RWPE1 (cell line): Measurements from ENCODE around the gene CARMIL1.
A peak's percentile ranks its signal among the peaks of the same experiment; 100 is the strongest.

Source experiments
- CTCF ChIA-PET: fragments of 350-600 bp; sonication (Branson Sonifier 250); formaldehyde crosslinking; extraction: SDS; loops from one replicate; lab custom pipeline; 2021; lab: Yijun Ruan, JAX
- POLR2A ChIA-PET: fragments of 400-600 bp; formaldehyde crosslinking; extraction: SDS; loops from one replicate; lab custom pipeline; 2020; ENCODE audit warnings: antibody characterized with exemption; ENCODE audit not compliant: low non-redundant PET; lab: Yijun Ruan, JAX
- DNase-seq: peaks from one replicate; pipeline ENCODE4 v3.0.0; 2012; ENCODE audit warnings: low spot score
- H3K27ac ChIP-seq: fragments of 450-650 bp; 2 replicates; pipeline ENCODE4 v1.5.1; 2017
- CTCF ChIP-seq: fragments of 450-650 bp; conservative IDR thresholded peaks from 2 replicates; pipeline ENCODE4 v1.5.1; 2017; ENCODE audit warnings: low read depth, mild to moderate bottlenecking

Gene CARMIL1

GRCh38 chr6:25458485-25458884, 179.3 kb downstream of the CARMIL1 start:
- POLR2A ChIA-PET: no interaction called here
- no peak for TF ChIP-seq CTCF
- CTCF ChIA-PET: no interaction called here
- no peak overlapping the region for H3K27ac ChIP-seq
- DNase-seq: peak; percentile 74

- DNase-seq: no peak
- ChIA-PET POLR2A (no interaction called here), CTCF (interaction anchor here (0.9 kb wide), 1 partner anchor 24 kb away, joined by 3 read pairs; no protein-coding TSS in a partner anchor)
- no peak overlapping the region for H3K27ac ChIP-seq
- TF ChIP-seq CTCF: no peak
Measured at GRCh38 chr6:25462235-25462897, 183.2 kb downstream of the CARMIL1 start.

- no peak overlapping the region for H3K27ac ChIP-seq
- no peak for DNase-seq
- POLR2A ChIA-PET: no interaction called here
- TF ChIP-seq CTCF: no peak
- CTCF ChIA-PET: interaction anchor here (0.7 kb wide), 1 partner anchor 111 kb away, joined by 5 read pairs; no protein-coding TSS in a partner anchor
Measured at GRCh38 chr6:25463441-25463840, 184.3 kb downstream of the CARMIL1 start.

- TF ChIP-seq CTCF: no peak
- ChIA-PET CTCF (interaction anchor here (0.7 kb wide), 1 partner anchor 111 kb away, joined by 5 read pairs; no protein-coding TSS in a partner anchor), POLR2A (no interaction called here)
- no peak for DNase-seq
- H3K27ac ChIP-seq: no peak overlapping the region
Measured at GRCh38 chr6:25464225-25464624, 185.1 kb downstream of the CARMIL1 start.

GRCh38 chr6:25465941-25466340, 186.8 kb downstream of the CARMIL1 start:
- CTCF ChIA-PET: no interaction called here
- POLR2A ChIA-PET: no interaction called here
- no peak for TF ChIP-seq CTCF
- DNase-seq: no peak
- no peak overlapping the region for H3K27ac ChIP-seq

- POLR2A ChIA-PET: no interaction called here
- no peak for TF ChIP-seq CTCF
Measured at GRCh38 chr6:25468881-25469280, 189.7 kb downstream of the CARMIL1 start.

More at GRCh38 chr6:25468881-25469280, 189.7 kb downstream of the CARMIL1 start:
- H3K27ac ChIP-seq: no peak overlapping the region
- CTCF ChIA-PET: interaction anchor here (0.9 kb wide), 1 partner anchor 329 kb away, joined by 4 read pairs; no protein-coding TSS in a partner anchor
- DNase-seq: no peak
